Subcutaneous abdominal adipose tissue (tissue), 5 donors: ENCODE data around the gene TSSC4.

Source experiments
- H3K27ac ChIP-seq: one replicate; pipeline ENCODE4 v1.7.0; 2013; ENCODE audit warnings: low read depth, mild to moderate bottlenecking, inconsistent platforms, low read length, moderate library complexity
- H3K27me3 ChIP-seq, 5 donors: one replicate each; pipeline ENCODE4 v1.7.0; 2013; ENCODE audit warnings: low read length in 5 of 5, inconsistent platforms in 1 of 5; ENCODE audit not compliant: control insufficient read depth in 5 of 5, insufficient read depth in 4 of 5
- H3K36me3 ChIP-seq, 5 donors: one replicate each; pipeline ENCODE4 v1.7.0; 2013; ENCODE audit warnings: low read length in 5 of 5; ENCODE audit not compliant: control insufficient read depth in 5 of 5, insufficient read depth in 5 of 5
- H3K4me1 ChIP-seq, 5 donors: one replicate each; pipeline ENCODE4 v1.7.0; 2013; ENCODE audit warnings: low read length in 5 of 5, mild to moderate bottlenecking in 3 of 5, moderate library complexity in 1 of 5; ENCODE audit not compliant: control insufficient read depth in 5 of 5, insufficient read depth in 5 of 5
- H3K4me3 ChIP-seq, 5 donors: one replicate each; pipeline ENCODE4 v1.7.0; 2013; ENCODE audit warnings: low read length in 5 of 5, low read depth in 1 of 5
- H3K9ac ChIP-seq, 5 donors: one replicate each; pipeline ENCODE4 v1.7.0; 2013; ENCODE audit warnings: low read length in 5 of 5, mild to moderate bottlenecking in 4 of 5, moderate library complexity in 3 of 5
- H3K9me3 ChIP-seq, 5 donors: one replicate each; pipeline ENCODE4 v1.7.0; 2013; ENCODE audit warnings: low read length in 5 of 5; ENCODE audit not compliant: control insufficient read depth in 5 of 5
- donor health status: healthy.
- donor health status: healthy.
- donor health status: healthy.
- donor health status: healthy.
- donor health status: healthy.

The TSSC4 gene

GRCh38 chr11:2423157-2424025, 22.8 kb downstream of the TSSC4 start:
- no peak overlapping the region for H3K27ac ChIP-seq

GRCh38 chr11:2424811-2425495, 24.4 kb downstream of the TSSC4 start:
- Histone ChIP-seq H3K9ac (no peak overlapping the region), H3K36me3 (no peaks in the 10 kb centered on the region), H3K27me3 (peaks cover 0 to 18% (median 10%) of the 10 kb centered on the region in 5 donors), H3K4me3 (no peak overlapping the region), H3K27ac (no peak overlapping the region), H3K4me1 (peaks cover 0 to 10% (median 10%) of the 10 kb centered on the region in 5 donors), H3K9me3 (no peaks in the 10 kb centered on the region)

More at GRCh38 chr11:2423157-2424025, 22.8 kb downstream of the TSSC4 start:
- H3K27me3 ChIP-seq: peaks cover 0 to 18% (median 10%) of the 10 kb centered on the region in 5 donors
- H3K9ac ChIP-seq: no peak overlapping the region
- no peaks in the 10 kb centered on the region for H3K9me3 ChIP-seq
- H3K36me3 ChIP-seq: no peaks in the 10 kb centered on the region
- peaks cover 0 to 14% (median 13%) of the 10 kb centered on the region in 5 donors for H3K4me1 ChIP-seq
- no peak overlapping the region for H3K4me3 ChIP-seq

GRCh38 chr11:2425506-2425905, 25.0 kb downstream of the TSSC4 start:
- H3K27ac ChIP-seq: no peak overlapping the region
- H3K27me3 ChIP-seq: peaks cover 0 to 18% (median 10%) of the 10 kb centered on the region in 5 donors
- peaks cover 0 to 5% (median 4%) of the 10 kb centered on the region in 5 donors for H3K4me1 ChIP-seq
- H3K9me3 ChIP-seq: no peaks in the 10 kb centered on the region
- no peak overlapping the region for H3K9ac ChIP-seq
- no peak overlapping the region for H3K4me3 ChIP-seq
- no peaks in the 10 kb centered on the region for H3K36me3 ChIP-seq

- H3K4me3 ChIP-seq: no peak overlapping the region
- peaks cover 0 to 15% (median 6%) of the 10 kb centered on the region in 5 donors for H3K27me3 ChIP-seq
- H3K9ac ChIP-seq: no peak overlapping the region
- no peaks in the 10 kb centered on the region for H3K4me1 ChIP-seq
- H3K9me3 ChIP-seq: no peaks in the 10 kb centered on the region
- no peak overlapping the region for H3K27ac ChIP-seq
- H3K36me3 ChIP-seq: no peaks in the 10 kb centered on the region
These were observed 25.7 kb downstream of the TSSC4 start for GRCh38 chr11:2426221-2426620.

GRCh38 chr11:2426826-2427521, 26.4 kb downstream of the TSSC4 start:
- no peak overlapping the region for H3K4me3 ChIP-seq
- no peak overlapping the region for H3K27ac ChIP-seq
- no peaks in the 10 kb centered on the region for H3K36me3 ChIP-seq
- peaks cover 0 to 13% (median 2%) of the 10 kb centered on the region in 5 donors for H3K27me3 ChIP-seq
- H3K9ac ChIP-seq: no peak overlapping the region
- H3K9me3 ChIP-seq: no peaks in the 10 kb centered on the region
- H3K4me1 ChIP-seq: no peaks in the 10 kb centered on the region

- Histone ChIP-seq H3K27ac (no peak overlapping the region), H3K9ac (no peak overlapping the region), H3K36me3 (no peaks in the 10 kb centered on the region), H3K9me3 (no peaks in the 10 kb centered on the region), H3K4me3 (no peak overlapping the region), H3K27me3 (peaks cover 0 to 11% (median 2%) of the 10 kb centered on the region in 5 donors), H3K4me1 (no peaks in the 10 kb centered on the region)
These were observed 27.3 kb downstream of the TSSC4 start for GRCh38 chr11:2427721-2428321.

GRCh38 chr11:2428322-2428795, 27.8 kb downstream of the TSSC4 start:
- Histone ChIP-seq H3K9me3 (no peaks in the 10 kb centered on the region), H3K4me1 (no peaks in the 10 kb centered on the region), H3K4me3 (no peak overlapping the region), H3K36me3 (no peaks in the 10 kb centered on the region), H3K9ac (no peak overlapping the region), H3K27me3 (peaks cover 0 to 6% (median 3%) of the 10 kb centered on the region in 5 donors), H3K27ac (no peak overlapping the region)

GRCh38 chr11:2431395-2431794, 30.8 kb downstream of the TSSC4 start:
- H3K4me1 ChIP-seq: no peaks in the 10 kb centered on the region
- H3K9ac ChIP-seq: no peak overlapping the region
- H3K4me3 ChIP-seq: no peak overlapping the region
- peaks cover 0 to 19% (median 11%) of the 10 kb centered on the region in 5 donors for H3K27me3 ChIP-seq
- no peak overlapping the region for H3K27ac ChIP-seq
- no peaks in the 10 kb centered on the region for H3K9me3 ChIP-seq
- no peaks in the 10 kb centered on the region for H3K36me3 ChIP-seq

GRCh38 chr11:2432171-2432621, 31.6 kb downstream of the TSSC4 start:
- no peaks in the 10 kb centered on the region for H3K4me1 ChIP-seq
- H3K27ac ChIP-seq: no peak overlapping the region
- H3K9me3 ChIP-seq: no peaks in the 10 kb centered on the region
- H3K4me3 ChIP-seq: no peak overlapping the region
- H3K27me3 ChIP-seq: peaks cover 4 to 19% (median 14%) of the 10 kb centered on the region in 5 donors
- no peaks in the 10 kb centered on the region for H3K36me3 ChIP-seq
- no peak overlapping the region for H3K9ac ChIP-seq
